Thymus (tissue), 11 donors: ENCODE measurements around the gene TCTN1. TPM values are rescaled to one million over a fixed set of nuclear protein-coding genes. Genes with fewer than 3 reads are reported as not detected.
A peak's percentile ranks its signal among the peaks of the same experiment; 100 is the strongest.
"Not testable (repeated sequence)": the region's sequence is repeated elsewhere in the genome, so short reads cannot be mapped to it uniquely, and the experiment has no call there.

Experiments used
- DNase-seq, 9 donors: peaks; one replicate each; pipeline ENCODE4 v3.0.0-alpha.2; 2013; ENCODE audit warnings: low spot score in 9 of 9, low read depth in 6 of 9, missing footprints in 1 of 9
- H3K27ac ChIP-seq, 2 donors: one replicate each; pipeline ENCODE4 v1.5.1; 2013; ENCODE audit warnings: control low read depth in 1 of 2, low read depth in 1 of 2, low read length in 1 of 2, mild to moderate bottlenecking in 1 of 2, moderate library complexity in 1 of 2
- H3K27me3 ChIP-seq, 2 donors: one replicate each; pipeline ENCODE4 v1.5.1; 2013; ENCODE audit warnings: low read length in 1 of 2; ENCODE audit not compliant: control insufficient read depth in 2 of 2, insufficient read depth in 1 of 2
- H3K36me3 ChIP-seq, 2 donors: one replicate each; pipeline ENCODE4 v1.5.1; 2013; ENCODE audit warnings: low read length in 1 of 2, mild to moderate bottlenecking in 1 of 2, moderate library complexity in 1 of 2; ENCODE audit not compliant: control insufficient read depth in 2 of 2, insufficient read depth in 2 of 2
- H3K4me1 ChIP-seq, 2 donors: one replicate each; pipeline ENCODE4 v1.5.1; 2013; ENCODE audit warnings: low read length in 2 of 2; ENCODE audit not compliant: control insufficient read depth in 2 of 2, insufficient read depth in 2 of 2
- H3K4me3 ChIP-seq, 2 donors: one replicate each; pipeline ENCODE4 v1.5.1; 2013; ENCODE audit warnings: low read length in 2 of 2, control low read depth in 1 of 2, mild to moderate bottlenecking in 1 of 2
- H3K9me3 ChIP-seq, 2 donors: one replicate each; pipeline ENCODE4 v1.5.1; 2013; ENCODE audit warnings: low read length in 1 of 2, mild to moderate bottlenecking in 1 of 2; ENCODE audit not compliant: control insufficient read depth in 2 of 2, insufficient read depth in 1 of 2
- WGBS: extraction: QIAGEN DNeasy Blood & Tissue Kit; methylation state at CpG from one replicate; pipeline ENCODE4 v1.1.7; 2013; 5-methylcytosine and 5-hydroxymethylcytosine counted together
- polyA plus RNA-seq: library from polyadenylated mRNA; stranded (reverse); fragments of 200-250 nt; gene quantifications from one replicate; pipeline ENCODE4 v1.2.3, GENCODE V29; 2013
- total RNA-seq: library from RNA; stranded (reverse); fragments of 120-200 nt; gene quantifications from one replicate; pipeline ENCODE4 v1.2.4, GENCODE V29; 2013
- donor health status: healthy.

TCTN1 gene
- total and polyA plus RNA-seq, 2 donors, result 11.6 to 17.9 TPM

DNA sequence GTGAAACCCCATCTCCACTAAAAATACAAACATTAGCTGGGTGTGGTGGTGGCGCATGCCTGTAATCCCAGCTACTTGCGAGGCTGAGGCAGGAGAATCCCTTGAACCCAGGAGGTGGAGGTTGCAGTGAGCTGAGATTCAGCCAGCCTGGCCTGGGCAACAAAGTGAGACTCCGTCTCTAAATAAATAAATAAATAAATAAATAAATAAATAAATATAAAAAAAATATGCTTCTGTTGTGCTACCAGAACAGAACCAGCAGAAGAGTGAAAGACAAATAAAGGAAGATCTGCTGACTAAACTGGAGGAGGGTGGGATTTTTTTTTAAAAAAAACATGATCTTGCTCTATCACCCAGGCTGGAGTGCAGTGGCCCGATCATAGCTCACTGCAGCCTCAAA lies 21.0 kb upstream of the TCTN1 start:
- H3K9me3 ChIP-seq, H3K4me3 ChIP-seq, H3K27ac ChIP-seq, H3K27me3 ChIP-seq, DNase-seq, H3K36me3 ChIP-seq: not testable (repeated sequence)
- WGBS, result 98% methylated on average over 4 of the region's 4 CpGs
- peaks cover 10% of the 10 kb centered on the region in 2 donors for H3K4me1 ChIP-seq

DNA sequence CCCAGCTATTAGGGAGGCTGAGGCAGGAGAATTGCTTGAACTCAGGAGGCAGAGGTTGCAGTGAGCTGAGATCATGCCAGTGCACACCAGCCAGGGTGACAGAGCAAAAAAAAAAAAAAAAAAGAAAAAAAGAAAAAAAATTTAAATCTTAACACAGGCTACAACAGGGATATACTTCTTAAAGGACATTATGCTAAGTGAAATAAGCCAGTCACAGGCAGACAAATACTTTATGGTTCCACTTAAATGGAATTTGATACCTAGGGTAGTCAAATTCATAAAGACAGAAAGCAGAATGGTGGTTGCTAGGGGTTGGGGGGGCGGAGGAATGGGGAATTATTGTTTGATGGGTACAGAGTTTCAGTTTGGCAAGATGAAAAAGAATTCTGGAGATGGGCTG lies 16.0 kb upstream of the TCTN1 start:
- no peak for DNase-seq
- 100% methylated on average over 1 of the region's 1 CpG for WGBS
- no peaks in the 10 kb centered on the region for H3K36me3 ChIP-seq
- H3K4me1 ChIP-seq, result no peaks in the 10 kb centered on the region
- H3K9me3 ChIP-seq, result no peaks in the 10 kb centered on the region
- no peaks in the 10 kb centered on the region for H3K27me3 ChIP-seq
- no peak overlapping the region for H3K4me3 ChIP-seq
- H3K27ac ChIP-seq, result no peak overlapping the region

DNA sequence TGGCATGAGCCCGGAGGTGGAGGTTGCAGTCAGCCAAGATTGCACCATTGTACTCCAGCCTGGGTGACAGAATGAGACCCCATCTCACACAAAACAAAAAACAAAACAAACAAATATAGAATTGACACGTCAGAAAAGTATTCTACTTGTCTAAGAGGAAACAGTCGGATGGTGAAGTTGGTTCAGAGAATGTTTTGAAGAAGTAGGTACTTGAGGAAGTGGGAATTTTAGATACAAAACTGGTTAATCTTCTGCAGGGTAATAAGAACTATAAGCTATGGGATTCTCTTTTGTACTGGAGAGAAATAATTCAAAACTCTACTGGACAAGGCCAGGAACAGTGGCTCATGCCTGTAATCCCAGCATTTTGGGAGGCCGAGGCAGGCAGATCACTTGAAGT lies 14.6 kb upstream of the TCTN1 start:
- no peaks in the 10 kb centered on the region for H3K36me3 ChIP-seq
- no peaks in the 10 kb centered on the region for H3K4me1 ChIP-seq
- H3K4me3 ChIP-seq, result no peak overlapping the region
- DNase-seq, result no peak
- no peak overlapping the region for H3K27ac ChIP-seq
- H3K27me3 ChIP-seq, result no peaks in the 10 kb centered on the region
- WGBS, result 88% methylated on average over 4 of the region's 4 CpGs
- no peaks in the 10 kb centered on the region for H3K9me3 ChIP-seq

DNA sequence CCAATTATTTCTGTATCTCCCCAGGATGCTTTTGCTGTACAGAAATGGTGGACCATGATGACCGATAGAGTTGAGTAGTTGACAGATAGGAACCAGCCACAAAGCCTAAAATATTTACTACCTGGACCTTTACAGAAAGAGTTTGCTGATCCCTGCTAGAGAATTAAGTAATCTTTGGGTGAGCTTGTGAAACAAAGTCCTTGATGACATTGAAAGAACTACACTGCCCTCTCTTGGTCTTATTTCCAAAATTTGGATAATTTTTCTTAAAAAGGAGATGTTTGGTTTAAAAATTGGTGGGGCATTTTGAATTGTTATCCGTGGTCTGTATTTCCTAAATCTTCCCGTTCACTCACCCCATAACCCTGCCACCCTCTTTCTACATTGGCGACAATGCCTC lies 13.7 kb upstream of the TCTN1 start:
- Histone ChIP-seq H3K27ac (no peak overlapping the region), H3K36me3 (no peaks in the 10 kb centered on the region), H3K4me1 (peaks cover 0 to under 1% of the 10 kb centered on the region in 2 donors), H3K4me3 (no peak overlapping the region), H3K27me3 (no peaks in the 10 kb centered on the region), H3K9me3 (no peaks in the 10 kb centered on the region)
- peak in 3 of 9 donors; percentile 42 to 79 (median 55) for DNase-seq
- WGBS, result 32% methylated on average over 4 of the region's 4 CpGs

DNA sequence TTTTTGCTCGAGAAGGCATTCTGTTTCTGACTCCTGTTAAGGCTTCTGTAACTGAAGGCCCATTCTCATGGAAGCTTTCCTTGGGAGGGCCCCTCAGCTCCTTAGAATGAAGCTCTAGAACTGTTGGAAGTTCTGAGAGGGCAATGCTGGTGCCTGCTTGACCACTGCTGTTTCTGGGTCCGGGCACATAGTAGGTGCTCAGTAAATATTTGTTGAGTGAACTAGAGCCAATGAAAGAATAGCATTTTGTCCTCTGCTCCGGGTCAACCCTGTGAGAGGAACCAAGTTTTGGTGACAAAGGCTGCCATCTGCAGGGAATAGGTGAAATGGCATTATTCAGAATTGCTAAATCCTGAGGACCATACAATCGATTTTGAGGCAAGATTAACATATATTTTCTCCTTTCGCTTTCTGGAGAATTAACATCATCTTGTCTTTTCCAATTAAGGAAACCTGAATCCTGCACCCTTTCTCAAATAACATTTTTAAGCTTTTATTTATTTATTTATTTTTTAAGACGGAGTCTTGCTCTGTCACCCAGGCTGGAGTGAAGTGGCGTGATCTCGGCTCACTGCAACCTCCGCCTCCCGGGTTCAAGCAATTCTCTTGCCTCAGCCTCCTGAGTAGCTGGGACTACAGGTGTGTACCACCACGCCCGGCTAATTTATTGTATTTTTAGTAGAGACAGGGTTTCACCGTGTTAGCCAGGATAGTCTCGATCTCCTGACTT lies 11.7 kb upstream of the TCTN1 start:
- H3K27me3 ChIP-seq, H3K36me3 ChIP-seq, H3K4me3 ChIP-seq, H3K4me1 ChIP-seq, H3K27ac ChIP-seq, H3K9me3 ChIP-seq: not testable (repeated sequence)
- 72% methylated on average over 14 of the region's 14 CpGs for WGBS
- peak in 3 of 9 donors; percentile 45 to 71 (median 56) for DNase-seq

DNA sequence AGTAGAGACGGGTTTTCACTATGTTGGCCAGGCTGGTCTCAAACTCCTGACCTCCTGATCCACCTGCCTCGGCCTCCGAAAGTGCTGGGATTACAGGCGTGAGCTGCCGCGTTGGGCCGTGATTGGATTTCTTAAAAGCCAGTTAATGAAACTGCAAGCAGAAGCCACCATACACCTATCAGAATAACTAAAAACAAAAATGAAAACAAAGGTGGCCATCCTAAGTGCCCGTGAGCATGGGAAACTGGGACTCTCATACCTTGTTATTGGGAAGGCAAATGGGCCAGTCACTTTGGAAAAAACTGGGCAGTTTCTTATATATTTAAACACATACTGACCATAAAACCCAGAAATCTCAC lies 7.7 kb upstream of the TCTN1 start:
- Histone ChIP-seq H3K27ac (peak overlapping the region in 1 of 2 donors; percentile 42), H3K27me3 (no peaks in the 10 kb centered on the region), H3K4me1 (peaks cover 0 to 8% of the 10 kb centered on the region in 2 donors), H3K4me3 (peak overlapping the region in 1 of 2 donors; percentile 58), H3K36me3 (no peaks in the 10 kb centered on the region), H3K9me3 (peaks cover 0 to 2% of the 10 kb centered on the region in 2 donors)
- WGBS, result 89% methylated on average over 8 of the region's 8 CpGs
- no peak for DNase-seq

DNA sequence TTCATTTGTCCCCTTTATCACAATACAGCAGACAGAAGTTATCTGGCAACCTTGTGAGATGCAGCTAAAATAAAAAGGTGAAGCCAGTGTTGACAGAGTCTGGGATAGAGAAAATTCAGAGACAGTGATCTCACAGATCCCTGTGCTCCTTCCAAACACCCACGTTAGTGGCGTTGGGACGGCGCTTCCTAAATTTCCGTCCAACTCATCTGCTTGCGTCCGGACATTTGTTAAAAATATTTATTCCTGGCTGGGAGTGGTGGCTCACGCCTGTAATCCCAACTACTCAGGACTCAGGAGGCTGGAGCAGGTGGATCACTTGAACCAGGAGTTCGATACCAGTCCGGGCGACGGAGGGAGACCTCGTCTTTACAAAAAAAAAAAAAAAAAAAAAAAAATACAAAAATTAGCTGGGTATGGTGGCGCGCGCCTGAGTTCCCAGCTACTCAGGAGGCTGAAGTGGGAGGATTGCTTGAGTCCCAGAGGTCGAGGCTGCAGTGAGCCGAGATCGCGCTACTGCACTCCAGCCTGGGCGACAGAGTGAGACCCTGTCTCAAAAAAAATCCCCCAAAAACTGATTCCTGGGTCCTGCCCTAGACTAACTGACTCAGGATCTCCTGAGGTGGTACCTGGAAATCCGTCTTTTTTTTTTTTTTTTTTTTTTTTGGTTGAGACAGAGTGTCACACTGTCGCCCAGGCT lies 708 bp upstream of the TCTN1 start:
- H3K27ac ChIP-seq, result peak overlapping the region; percentile 83 to 86
- H3K4me1 ChIP-seq, result peaks cover 6 to 9% of the 10 kb centered on the region in 2 donors
- H3K9me3 ChIP-seq, result no peaks in the 10 kb centered on the region
- H3K4me3 ChIP-seq, result peak overlapping the region; percentile 76 to 86
- H3K36me3 ChIP-seq, result peaks cover 0 to 5% of the 10 kb centered on the region in 2 donors
- no peaks in the 10 kb centered on the region for H3K27me3 ChIP-seq
- 87% methylated on average over 23 of the region's 23 CpGs for WGBS
- no peak for DNase-seq

DNA sequence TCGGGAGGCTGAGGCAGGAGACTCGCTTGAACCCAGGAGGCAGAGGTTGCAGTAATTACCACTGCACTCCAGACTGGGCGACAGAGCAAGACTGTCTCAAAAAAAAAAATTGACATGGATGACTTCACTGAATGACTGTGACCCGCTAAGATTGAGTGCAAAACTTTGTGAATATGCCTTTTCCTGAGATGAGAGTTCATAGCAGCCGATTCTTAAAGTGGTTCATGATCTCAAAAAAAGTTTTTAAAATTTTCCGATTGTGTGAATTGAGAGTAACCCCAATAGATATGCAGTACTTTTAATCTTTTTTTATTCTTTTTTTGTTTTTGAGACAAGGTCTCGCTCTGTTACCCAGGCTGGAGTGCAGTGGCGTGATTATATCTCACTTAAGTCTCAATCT lies 1.2 kb downstream of the TCTN1 start:
- Histone ChIP-seq H3K4me3 (no peak overlapping the region), H3K36me3 (peaks cover 0 to 5% of the 10 kb centered on the region in 2 donors)
- WGBS, result 97% methylated on average over 8 of the region's 8 CpGs

DNA sequence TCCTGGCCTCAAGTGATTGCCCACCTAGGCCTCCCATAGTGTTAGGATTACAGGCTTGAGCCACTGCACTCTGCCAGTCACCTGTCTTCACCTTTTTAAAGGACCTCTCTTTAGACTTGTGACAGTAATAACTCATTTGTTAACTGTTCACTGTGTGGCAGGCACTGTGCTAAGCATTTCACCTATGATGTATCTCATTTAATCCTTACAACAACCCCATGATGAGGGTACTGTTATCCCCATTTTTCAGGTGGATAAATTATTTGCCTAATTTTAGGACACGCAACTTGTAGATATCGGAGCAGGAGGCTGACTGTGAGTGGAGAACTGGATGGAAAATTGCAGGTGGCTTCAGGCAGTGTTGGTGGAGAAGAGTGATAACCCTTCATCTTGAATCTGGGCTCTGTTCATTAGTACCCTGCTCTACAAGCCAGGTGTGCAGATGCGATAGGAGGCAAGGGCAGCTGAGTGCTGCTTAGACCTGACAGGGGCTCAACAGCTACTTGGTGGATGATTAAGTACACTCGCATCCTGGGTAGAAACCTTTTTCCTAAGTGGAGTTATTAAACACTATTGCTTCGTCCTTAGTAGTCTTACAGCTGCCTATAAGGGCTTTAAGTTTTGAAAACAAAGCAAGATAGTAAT lies 2.7 kb downstream of the TCTN1 start:
- no peaks in the 10 kb centered on the region for H3K9me3 ChIP-seq
- peaks cover 0 to 5% of the 10 kb centered on the region in 2 donors for H3K36me3 ChIP-seq
- H3K27ac ChIP-seq, result no peak overlapping the region
- 88% methylated on average over 5 of the region's 5 CpGs for WGBS
- DNase-seq, result no peak
- H3K4me1 ChIP-seq, result peaks cover 6 to 9% of the 10 kb centered on the region in 2 donors
- H3K27me3 ChIP-seq, result no peaks in the 10 kb centered on the region
- no peak overlapping the region for H3K4me3 ChIP-seq

More for the DNA sequence above, 1.2 kb downstream of the TCTN1 start:
- DNase-seq, result no peak
- H3K27ac ChIP-seq, result no peak overlapping the region
- H3K4me1 ChIP-seq, result peaks cover 6 to 9% of the 10 kb centered on the region in 2 donors
- no peaks in the 10 kb centered on the region for H3K9me3 ChIP-seq
- H3K27me3 ChIP-seq, result no peaks in the 10 kb centered on the region
